B cell (primary cell): ENCODE measurements around the gene RANBP9.

ENCODE experiments used
- CTCF ChIP-seq: fragments of 200-600 bp; IDR thresholded peaks from one replicate; pipeline ENCODE4 v1.8.0; 2022; ENCODE audit warnings: antibody characterized with exemption, mild to moderate bottlenecking
- EZH2 ChIP-seq: IDR thresholded peaks from 2 replicates; pipeline ENCODE4 v1.6.1; 2012; ENCODE audit warnings: borderline replicate concordance, low read depth, mild to moderate bottlenecking, moderate library complexity, low read length; ENCODE audit not compliant: insufficient read depth, poor library complexity, severe bottlenecking

DNA sequence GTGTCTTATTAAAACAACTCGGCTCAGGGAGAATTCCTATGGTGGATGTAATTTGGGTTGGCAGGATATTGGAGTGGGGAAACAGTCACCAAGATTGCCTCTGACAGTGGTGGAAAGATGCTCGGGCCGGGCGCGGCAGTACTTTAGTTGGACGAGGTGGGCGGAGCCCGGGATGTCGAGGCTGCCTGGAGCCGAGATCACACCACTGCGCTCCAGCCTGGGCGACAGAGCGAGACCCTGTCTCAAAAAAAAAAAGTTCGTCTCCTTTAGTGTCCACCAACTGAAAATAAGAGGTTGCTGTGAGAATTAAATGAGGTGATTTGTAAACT is 95.9 kb downstream of the RANBP9 start:
- TF ChIP-seq EZH2 (no peak), CTCF (no peak)
